OCI-LY7 (cell line): ENCODE results near the gene TMEM132A. TPM values are rescaled to one million over a fixed set of nuclear protein-coding genes. Genes with fewer than 3 reads are reported as not detected.

Experiments
- BruUV-seq: library from RNA; stranded (reverse); fragments of 400-500 nt; replicated peaks from 2 replicates; lab custom pipeline; 2021; lab: Mats Ljungman, UMichigan
- CTCF ChIA-PET: fragments of 300-600 bp; sonication (Branson Sonifier 250); formaldehyde crosslinking; loops from one replicate; lab custom pipeline; 2022; ENCODE audit warnings: antibody characterized with exemption; ENCODE audit not compliant: unreplicated experiment; lab: Charles Lee
- POLR2A ChIA-PET: fragments of 300-600 bp; sonication (Branson Sonifier 250); formaldehyde crosslinking; loops from one replicate; lab custom pipeline; 2022; ENCODE audit warnings: antibody characterized with exemption; lab: Charles Lee
- DNase-seq: peaks from one replicate; pipeline ENCODE4 v3.0.0-alpha.2; 2015; ENCODE audit warnings: low spot score
- H2AFZ ChIP-seq: fragments of 200-600 bp; sonication (generic), shearing (Covaris generic); 2 replicates; pipeline ENCODE4 v1.6.1; 2014; ENCODE audit warnings: mild to moderate bottlenecking, antibody characterized with exemption, low read length, moderate library complexity
- H3K27ac ChIP-seq: fragments of 200-600 bp; sonication (generic); 2 replicates; pipeline ENCODE4 v1.5.1; 2014; ENCODE audit warnings: mixed run types, low read depth, mild to moderate bottlenecking, moderate library complexity, low read length, inconsistent platforms; ENCODE audit not compliant: poor library complexity, severe bottlenecking
- H3K36me3 ChIP-seq: fragments of 200-600 bp; sonication (generic); 2 replicates; pipeline ENCODE4 v1.6.1; 2014; ENCODE audit warnings: mild to moderate bottlenecking, antibody characterized with exemption, low read length, moderate library complexity, mixed read lengths; ENCODE audit not compliant: insufficient read depth
- H3K4me1 ChIP-seq: fragments of 200-600 bp; sonication (generic); 2 replicates; pipeline ENCODE4 v1.5.1; 2014; ENCODE audit warnings: mild to moderate bottlenecking, low read length; ENCODE audit not compliant: insufficient read depth, poor library complexity, severe bottlenecking
- H3K4me2 ChIP-seq: fragments of 200-600 bp; sonication (generic); 2 replicates; pipeline ENCODE4 v1.6.1; 2014; ENCODE audit warnings: mild to moderate bottlenecking, low read length
- H3K4me3 ChIP-seq: fragments of 200-600 bp; sonication (generic); 2 replicates; pipeline ENCODE4 v1.5.1; 2014; ENCODE audit warnings: mild to moderate bottlenecking, low read depth, low read length; ENCODE audit not compliant: poor library complexity, severe bottlenecking
- H3K79me2 ChIP-seq: fragments of 200-600 bp; sonication (generic); 2 replicates; pipeline ENCODE4 v1.6.1; 2016; ENCODE audit warnings: low read depth, mild to moderate bottlenecking, low read length, moderate library complexity, mixed read lengths; ENCODE audit not compliant: insufficient read depth
- H3K9me2 ChIP-seq: fragments of 200-600 bp; sonication (generic); 2 replicates; pipeline ENCODE4 v1.6.1; 2016; ENCODE audit warnings: mild to moderate bottlenecking, low read length, mixed read lengths; ENCODE audit not compliant: insufficient read depth
- H3K9me3 ChIP-seq: fragments of 200-600 bp; sonication (generic); 2 replicates; pipeline ENCODE4 v1.6.1; 2014; ENCODE audit warnings: mild to moderate bottlenecking, mixed run types, low read length, mixed read lengths
- H4K20me1 ChIP-seq: fragments of 200-600 bp; sonication (generic); 2 replicates; pipeline ENCODE4 v1.6.1; 2014; ENCODE audit warnings: mild to moderate bottlenecking, antibody characterized with exemption, low read length, moderate library complexity, mixed read lengths; ENCODE audit not compliant: insufficient read depth
- EZH2phosphoT487 ChIP-seq: fragments of 200-600 bp; sonication (generic); IDR thresholded peaks from 2 replicates; pipeline ENCODE4 v1.6.1; 2018; ENCODE audit warnings: low read depth, borderline replicate concordance, mild to moderate bottlenecking, mixed run types, antibody characterized with exemption, low read length, moderate library complexity, mixed read lengths
- intact Hi-C: fragments of 100-400 bp; cut with micrococcal nuclease; formaldehyde crosslinking; loops from one replicate; pipeline ENCODE4 v1.10.0; 2022; ENCODE audit not compliant: unreplicated experiment
- total RNA-seq, 2 experiments: library from RNA; depleted of rRNA in 1 of 2; stranded (reverse); fragments of >200 nt in 1 of 2; shearing (Covaris generic) in 1 of 2; gene quantifications; 2 replicates each; pipeline ENCODE4 v1.2.3, GENCODE V29; 2014 to 2022
- TF ChIP-seq, protein P1 (sequence below): fragments of 200-600 bp; sonication (generic); conservative IDR thresholded peaks from 2 replicates; pipeline ENCODE4 v1.5.1; 2014; ENCODE audit warnings: mild to moderate bottlenecking, antibody characterized with exemption, low read length, moderate library complexity, mixed read lengths

The TMEM132A gene
- total RNA-seq, 2 experiments from 2014 or later: 5.5 to 8.9 TPM

DNA sequence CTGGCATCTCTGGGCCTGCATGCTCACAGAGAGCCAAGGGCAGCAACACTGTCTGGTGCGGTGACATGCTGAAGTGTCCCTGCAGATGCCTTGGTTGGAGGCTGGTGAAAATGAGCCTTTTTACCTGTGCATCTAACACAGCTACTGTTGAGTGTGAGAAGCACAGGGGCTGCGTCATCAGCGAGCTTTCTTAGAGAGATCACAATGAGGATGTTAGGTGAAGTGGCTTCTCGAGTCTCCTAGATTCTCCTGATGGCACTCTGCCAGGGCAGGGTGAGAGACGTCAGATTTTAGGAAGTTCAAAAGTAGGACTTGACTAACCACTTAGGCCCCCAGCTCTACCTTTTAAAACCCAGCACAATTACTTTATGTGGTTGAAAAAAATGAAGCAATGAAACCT lies 31.3 kb downstream of the TMEM132A start:
- intact Hi-C loops: loop anchor here (10.0 kb wide), 1 partner anchor 61 kb away; no protein-coding TSS in a partner anchor
- Histone ChIP-seq H3K36me3 (no peaks in the 10 kb centered on the region), H3K9me2 (no peaks in the 10 kb centered on the region), H2AFZ (no peak overlapping the region), H3K4me3 (no peak overlapping the region), H3K4me1 (peaks cover 25% of the 10 kb centered on the region), H3K4me2 (no peak overlapping the region), H3K79me2 (no peaks in the 10 kb centered on the region), H3K9me3 (no peaks in the 10 kb centered on the region), H3K27ac (no peak overlapping the region), H4K20me1 (no peaks in the 10 kb centered on the region)
- TF ChIP-seq, protein P1, sequence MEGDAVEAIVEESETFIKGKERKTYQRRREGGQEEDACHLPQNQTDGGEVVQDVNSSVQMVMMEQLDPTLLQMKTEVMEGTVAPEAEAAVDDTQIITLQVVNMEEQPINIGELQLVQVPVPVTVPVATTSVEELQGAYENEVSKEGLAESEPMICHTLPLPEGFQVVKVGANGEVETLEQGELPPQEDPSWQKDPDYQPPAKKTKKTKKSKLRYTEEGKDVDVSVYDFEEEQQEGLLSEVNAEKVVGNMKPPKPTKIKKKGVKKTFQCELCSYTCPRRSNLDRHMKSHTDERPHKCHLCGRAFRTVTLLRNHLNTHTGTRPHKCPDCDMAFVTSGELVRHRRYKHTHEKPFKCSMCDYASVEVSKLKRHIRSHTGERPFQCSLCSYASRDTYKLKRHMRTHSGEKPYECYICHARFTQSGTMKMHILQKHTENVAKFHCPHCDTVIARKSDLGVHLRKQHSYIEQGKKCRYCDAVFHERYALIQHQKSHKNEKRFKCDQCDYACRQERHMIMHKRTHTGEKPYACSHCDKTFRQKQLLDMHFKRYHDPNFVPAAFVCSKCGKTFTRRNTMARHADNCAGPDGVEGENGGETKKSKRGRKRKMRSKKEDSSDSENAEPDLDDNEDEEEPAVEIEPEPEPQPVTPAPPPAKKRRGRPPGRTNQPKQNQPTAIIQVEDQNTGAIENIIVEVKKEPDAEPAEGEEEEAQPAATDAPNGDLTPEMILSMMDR: no peak
- no peak for TF ChIP-seq EZH2phosphoT487
- DNase-seq: no peak
- ChIA-PET CTCF (no interaction called here), POLR2A (no interaction called here)
- no TSS peak for BruUV-seq

DNA sequence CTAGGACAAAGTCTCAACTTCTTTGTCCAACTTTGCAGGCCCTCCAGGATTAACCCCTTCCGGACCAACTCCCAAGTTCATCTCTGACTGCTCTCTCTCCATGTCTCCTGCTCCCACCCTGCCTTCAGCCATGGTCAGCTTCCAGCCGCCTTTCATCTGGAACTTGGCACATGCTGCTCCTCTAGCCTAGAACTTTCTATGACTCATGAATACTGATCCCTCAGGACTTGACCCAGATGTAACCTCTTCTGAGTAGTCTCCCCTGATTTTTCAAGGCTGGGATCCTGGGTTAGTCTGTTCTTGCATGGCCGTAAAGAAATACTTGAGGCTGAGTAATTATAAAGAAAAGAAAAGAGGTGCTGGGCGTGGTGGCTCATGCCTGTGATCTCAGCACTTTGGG lies 32.9 kb downstream of the TMEM132A start:
- CTCF ChIA-PET: no interaction called here
- POLR2A ChIA-PET: no interaction called here

DNA sequence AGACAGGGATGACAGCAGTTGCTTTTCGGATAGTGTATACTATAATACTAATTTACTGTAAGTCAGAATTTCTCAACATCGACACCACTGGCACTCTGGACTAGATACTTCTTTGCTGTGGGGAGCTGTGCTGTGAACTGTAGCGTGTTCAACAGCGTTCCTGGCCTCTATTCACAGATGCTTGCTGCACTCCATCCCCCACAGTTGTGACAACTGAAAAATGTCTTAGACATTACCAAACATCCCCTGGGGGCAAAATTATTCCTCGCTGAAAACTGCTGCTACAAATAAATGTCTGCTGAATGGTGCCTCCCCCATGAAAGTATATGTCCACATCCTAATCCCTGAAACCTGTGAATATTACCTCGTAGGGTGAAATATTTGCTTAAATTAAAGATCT lies 35.2 kb downstream of the TMEM132A start:
- ChIA-PET POLR2A (no interaction called here), CTCF (no interaction called here)
- TF ChIP-seq EZH2phosphoT487: no peak
- TF ChIP-seq, protein P1: no peak
- Histone ChIP-seq H4K20me1 (no peaks in the 10 kb centered on the region), H2AFZ (no peak overlapping the region), H3K9me3 (no peaks in the 10 kb centered on the region), H3K27ac (no peak overlapping the region), H3K9me2 (no peaks in the 10 kb centered on the region), H3K79me2 (no peaks in the 10 kb centered on the region), H3K4me1 (no peaks in the 10 kb centered on the region), H3K4me2 (no peak overlapping the region), H3K36me3 (no peaks in the 10 kb centered on the region), H3K4me3 (no peak overlapping the region)
- no peak for DNase-seq
- BruUV-seq: no TSS peak
- intact Hi-C loops: loop anchor here (10.0 kb wide), 1 partner anchor 65 kb away; no protein-coding TSS in a partner anchor

More for the DNA sequence above, 32.9 kb downstream of the TMEM132A start:
- Histone ChIP-seq H3K4me1 (peaks cover 10% of the 10 kb centered on the region), H3K4me2 (no peak overlapping the region), H3K79me2 (no peaks in the 10 kb centered on the region), H2AFZ (no peak overlapping the region), H3K4me3 (no peak overlapping the region), H3K36me3 (no peaks in the 10 kb centered on the region), H3K9me2 (no peaks in the 10 kb centered on the region), H3K27ac (no peak overlapping the region), H4K20me1 (no peaks in the 10 kb centered on the region), H3K9me3 (no peaks in the 10 kb centered on the region)
- BruUV-seq: no TSS peak
- intact Hi-C loops: loop anchor here (10.0 kb wide), 1 partner anchor 62 kb away; no protein-coding TSS in a partner anchor
- TF ChIP-seq, protein P1: no peak
- TF ChIP-seq EZH2phosphoT487: no peak
- no peak for DNase-seq
